Fibroblast of villous mesenchyme (primary cell): ENCODE results near the gene ATP8A1. TPM values are rescaled to one million over a fixed set of nuclear protein-coding genes. Genes with fewer than 3 reads are reported as not detected.

Source experiments
- DNase-seq: peaks from one replicate; pipeline ENCODE4 v3.0.0-alpha.2; 2010; ENCODE audit warnings: low read depth
- H3K4me3 ChIP-seq: 2 replicates; pipeline ENCODE4 v1.5.1; 2011; ENCODE audit warnings: low read depth, mild to moderate bottlenecking, low read length
- total RNA-seq: library from RNA; depleted of rRNA; stranded (reverse); fragments of >200 nt; gene quantifications from 2 replicates; pipeline ENCODE4 v1.2.3, GENCODE V29; 2012
- TF ChIP-seq, protein P1 (sequence below): IDR thresholded peaks from 2 replicates; pipeline ENCODE4 v1.5.1; 2012; ENCODE audit warnings: low read depth, mild to moderate bottlenecking, low read length; ENCODE audit not compliant: insufficient read depth

ATP8A1 gene
- total RNA-seq, 1 donor: 0.86 TPM

DNA sequence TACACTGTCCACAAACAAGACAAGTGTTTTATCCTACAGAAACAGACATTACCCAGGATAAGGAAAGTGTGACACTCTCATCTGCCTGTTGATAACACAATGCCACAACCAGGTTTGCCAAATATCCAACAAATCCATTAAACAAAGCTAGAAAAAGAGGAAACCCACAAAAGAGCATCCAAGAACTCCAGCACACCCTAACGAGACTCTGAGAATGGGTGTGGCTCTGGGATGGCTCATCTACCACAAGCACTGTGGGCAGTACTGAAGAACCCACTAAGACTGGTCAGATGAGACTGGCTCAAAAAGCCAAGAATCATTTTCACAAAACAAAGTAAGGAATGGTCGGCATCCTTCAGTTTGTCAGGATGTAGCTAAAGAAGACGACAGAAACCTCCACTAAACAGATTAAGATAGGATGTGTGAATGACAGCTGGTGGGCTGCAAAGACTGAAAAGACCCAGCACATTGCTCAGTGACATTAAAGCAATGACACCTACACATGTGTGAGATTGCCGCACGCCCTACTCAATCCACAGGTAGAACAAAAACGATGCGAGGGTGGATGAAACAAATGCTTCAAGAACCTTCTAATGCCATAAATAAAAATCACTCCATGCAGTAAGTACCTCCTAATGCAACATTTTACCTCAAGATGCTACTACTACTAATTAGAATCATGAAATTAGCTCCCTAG, 14.7 kb downstream of the ATP8A1 start:
- H3K4me3 ChIP-seq: no peak overlapping the region
- no peak for DNase-seq
- TF ChIP-seq, protein P1, sequence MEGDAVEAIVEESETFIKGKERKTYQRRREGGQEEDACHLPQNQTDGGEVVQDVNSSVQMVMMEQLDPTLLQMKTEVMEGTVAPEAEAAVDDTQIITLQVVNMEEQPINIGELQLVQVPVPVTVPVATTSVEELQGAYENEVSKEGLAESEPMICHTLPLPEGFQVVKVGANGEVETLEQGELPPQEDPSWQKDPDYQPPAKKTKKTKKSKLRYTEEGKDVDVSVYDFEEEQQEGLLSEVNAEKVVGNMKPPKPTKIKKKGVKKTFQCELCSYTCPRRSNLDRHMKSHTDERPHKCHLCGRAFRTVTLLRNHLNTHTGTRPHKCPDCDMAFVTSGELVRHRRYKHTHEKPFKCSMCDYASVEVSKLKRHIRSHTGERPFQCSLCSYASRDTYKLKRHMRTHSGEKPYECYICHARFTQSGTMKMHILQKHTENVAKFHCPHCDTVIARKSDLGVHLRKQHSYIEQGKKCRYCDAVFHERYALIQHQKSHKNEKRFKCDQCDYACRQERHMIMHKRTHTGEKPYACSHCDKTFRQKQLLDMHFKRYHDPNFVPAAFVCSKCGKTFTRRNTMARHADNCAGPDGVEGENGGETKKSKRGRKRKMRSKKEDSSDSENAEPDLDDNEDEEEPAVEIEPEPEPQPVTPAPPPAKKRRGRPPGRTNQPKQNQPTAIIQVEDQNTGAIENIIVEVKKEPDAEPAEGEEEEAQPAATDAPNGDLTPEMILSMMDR: no peak

DNA sequence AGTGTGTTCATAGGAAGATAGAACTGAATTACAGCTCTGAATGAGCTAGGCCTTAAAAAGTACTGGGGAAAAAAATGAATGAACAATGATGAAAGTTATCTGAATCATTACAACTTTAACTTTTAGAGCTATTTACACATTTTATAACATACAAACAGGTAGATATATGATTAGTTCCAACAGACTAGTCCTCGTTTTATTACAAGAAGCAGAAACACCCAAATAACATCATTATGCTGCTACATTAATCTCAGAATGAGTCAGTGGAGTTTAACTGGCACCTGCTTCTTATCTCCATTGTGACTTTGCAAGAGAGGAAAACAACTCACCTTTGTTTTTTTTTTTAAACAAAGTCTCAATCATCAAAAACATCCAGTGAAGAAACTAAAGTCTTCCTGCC, 15.2 kb downstream of the ATP8A1 start:
- H3K4me3 ChIP-seq: no peak overlapping the region
- no peak for DNase-seq
- TF ChIP-seq, protein P1: no peak

DNA sequence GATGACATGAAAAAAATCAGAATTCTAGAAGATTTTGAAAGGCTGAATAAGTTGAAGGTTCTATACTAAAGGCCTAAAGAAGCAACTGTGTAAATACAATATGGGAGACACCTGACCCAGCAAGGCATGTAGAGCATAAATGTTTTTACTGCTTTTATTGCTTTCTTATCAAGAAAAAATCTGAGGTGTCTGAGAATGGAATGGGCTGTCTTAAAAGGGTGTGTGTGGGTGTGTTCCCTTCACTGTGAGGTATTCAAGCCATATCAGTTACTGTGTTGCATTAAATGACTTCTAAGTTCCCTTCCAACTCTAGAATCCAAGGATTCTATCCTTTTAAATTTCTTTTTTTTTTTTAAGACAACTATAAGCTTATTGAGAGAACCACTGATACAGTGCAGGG, 15.7 kb downstream of the ATP8A1 start:
- H3K4me3 ChIP-seq: no peak overlapping the region
- no peak for DNase-seq
- TF ChIP-seq, protein P1: no peak

DNA sequence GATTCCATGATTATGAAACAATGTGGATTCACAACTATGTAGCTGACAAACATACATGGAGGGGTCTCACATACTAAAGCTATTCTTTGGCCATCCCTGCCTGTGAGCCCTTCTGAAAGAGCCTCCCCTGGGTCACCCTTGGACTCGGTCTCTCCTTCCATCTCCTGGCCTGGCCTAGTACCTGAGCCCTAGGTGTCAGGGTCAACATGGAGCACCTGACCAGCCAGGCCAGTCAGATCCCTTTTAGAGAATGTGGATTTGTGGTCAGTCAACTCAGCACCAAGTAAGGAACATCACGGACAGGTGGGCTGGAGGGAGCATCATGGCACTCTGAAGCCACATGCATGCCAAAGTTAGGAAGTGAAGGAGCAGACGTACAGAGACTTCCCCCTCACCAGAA, 16.3 kb downstream of the ATP8A1 start:
- DNase-seq: no peak

DNA sequence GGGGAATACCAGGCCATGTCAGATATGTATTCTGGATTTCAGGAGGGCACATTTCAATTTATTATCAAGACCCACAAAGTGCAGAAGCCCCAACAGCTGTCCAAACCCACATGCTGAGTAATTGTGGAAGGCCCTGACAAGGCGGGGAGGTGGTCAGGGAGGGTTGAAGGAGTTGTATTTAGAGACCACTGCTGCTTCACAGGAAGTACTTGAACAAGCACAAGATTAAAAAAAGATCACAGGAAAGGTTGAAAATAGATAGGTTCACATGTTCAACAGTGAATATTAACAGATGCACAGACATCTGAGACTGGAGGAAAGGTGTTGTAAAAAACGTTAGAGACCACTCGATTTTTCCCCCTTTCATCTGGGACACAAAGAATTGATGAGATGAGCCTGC, 17.9 kb downstream of the ATP8A1 start:
- TF ChIP-seq, protein P1: no peak
- no peak overlapping the region for H3K4me3 ChIP-seq
- no peak for DNase-seq

More for the DNA sequence above, 16.3 kb downstream of the ATP8A1 start:
- TF ChIP-seq, protein P1: no peak
- no peak overlapping the region for H3K4me3 ChIP-seq

DNA sequence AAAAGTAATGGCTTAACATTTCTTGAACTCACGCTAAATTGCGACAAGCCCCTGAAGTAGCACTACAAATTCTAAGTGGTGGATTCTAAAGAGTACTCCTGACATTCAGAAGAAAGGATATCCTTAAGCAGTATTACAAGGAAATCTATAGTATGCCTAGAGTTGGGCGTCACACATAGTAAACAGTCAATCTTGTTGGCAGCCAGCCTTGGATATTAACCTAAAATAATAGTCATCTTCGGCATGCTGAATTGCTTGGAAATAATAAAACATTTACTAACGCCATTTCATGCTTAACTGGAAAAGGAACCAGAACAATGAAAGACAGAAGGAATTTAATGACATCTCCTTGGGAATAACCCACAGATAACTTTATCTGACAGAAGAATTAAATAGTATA, 18.6 kb downstream of the ATP8A1 start:
- no peak overlapping the region for H3K4me3 ChIP-seq
- TF ChIP-seq, protein P1: no peak
- no peak for DNase-seq

DNA sequence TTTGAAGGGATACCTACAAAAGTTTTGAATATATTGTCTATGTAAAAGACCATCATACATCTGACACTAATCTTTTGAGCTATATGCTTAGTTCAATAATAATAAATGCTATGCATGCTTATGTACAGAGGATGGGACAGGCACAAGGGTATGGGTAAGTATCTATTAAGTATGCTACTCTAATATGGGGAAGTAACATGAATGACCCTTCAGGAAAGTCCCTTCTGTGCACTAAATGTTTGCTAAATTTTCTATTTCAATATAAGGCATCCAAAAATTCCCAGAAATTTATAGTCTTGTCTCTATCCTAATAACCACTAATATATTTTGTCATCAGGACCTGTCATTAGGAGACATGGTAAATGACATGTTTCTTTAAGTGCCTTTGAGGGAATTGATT, 19.0 kb downstream of the ATP8A1 start:
- no peak for DNase-seq
- H3K4me3 ChIP-seq: no peak overlapping the region
- TF ChIP-seq, protein P1: no peak
